NCI-H446 (cell line): ENCODE measurements around the gene SLC1A5.
"Not testable (repeated sequence)": the region's sequence is repeated elsewhere in the genome, so short reads cannot be mapped to it uniquely, and the experiment has no call there.

Experiments
- DNase-seq, 2 experiments: peaks; one replicate each; lab custom pipeline; 2025; lab: John Stamatoyannopoulos, UW

Gene SLC1A5

GRCh38 chr19:46798713-46799112, 10.3 kb upstream of the SLC1A5 start:
- DNase-seq, result no peak

DNA sequence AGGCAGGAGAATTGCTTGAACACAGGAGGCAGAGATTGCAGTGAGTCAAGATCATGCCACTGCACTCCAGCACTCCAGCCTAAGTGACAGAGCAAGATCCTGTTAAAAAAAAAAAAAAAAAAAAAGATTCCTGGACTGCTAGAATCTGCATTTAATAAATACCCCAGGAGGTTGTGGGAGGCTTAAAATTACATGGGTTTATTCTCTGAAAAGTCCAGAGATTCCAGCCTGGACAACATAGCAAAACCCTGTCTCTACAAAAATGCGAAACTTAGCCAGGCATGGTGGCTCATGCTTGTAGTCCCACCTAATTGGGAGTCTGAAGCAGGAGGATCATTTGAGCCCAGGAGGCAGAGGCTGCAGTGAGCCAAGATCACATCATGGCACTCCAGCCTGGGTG, 9.5 kb upstream of the SLC1A5 start:
- no peak for DNase-seq

GRCh38 chr19:46791944-46792343, 3.5 kb upstream of the SLC1A5 start:
- no peak for DNase-seq

GRCh38 chr19:46789371-46789770, 977 bp upstream of the SLC1A5 start:
- DNase-seq, result no peak

DNA sequence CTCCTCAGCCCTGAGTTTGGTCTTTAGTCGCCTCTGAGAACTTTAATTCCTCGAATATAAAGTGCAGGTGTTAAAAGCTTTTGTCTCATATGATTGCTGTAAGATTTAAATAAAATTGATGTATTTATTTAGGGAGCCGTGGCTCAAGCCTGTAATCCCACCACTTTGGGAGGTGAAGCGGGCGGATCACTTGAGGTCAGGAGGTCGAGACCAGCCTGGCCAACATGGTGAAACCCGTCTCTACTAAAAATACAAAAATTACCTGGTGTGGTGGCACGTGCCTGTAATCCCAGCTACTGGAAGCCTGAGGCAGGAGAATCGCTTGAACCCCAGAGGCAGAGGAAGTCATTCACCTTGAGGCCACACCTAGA, 559 bp upstream of the SLC1A5 start:
- no peak for DNase-seq

DNA sequence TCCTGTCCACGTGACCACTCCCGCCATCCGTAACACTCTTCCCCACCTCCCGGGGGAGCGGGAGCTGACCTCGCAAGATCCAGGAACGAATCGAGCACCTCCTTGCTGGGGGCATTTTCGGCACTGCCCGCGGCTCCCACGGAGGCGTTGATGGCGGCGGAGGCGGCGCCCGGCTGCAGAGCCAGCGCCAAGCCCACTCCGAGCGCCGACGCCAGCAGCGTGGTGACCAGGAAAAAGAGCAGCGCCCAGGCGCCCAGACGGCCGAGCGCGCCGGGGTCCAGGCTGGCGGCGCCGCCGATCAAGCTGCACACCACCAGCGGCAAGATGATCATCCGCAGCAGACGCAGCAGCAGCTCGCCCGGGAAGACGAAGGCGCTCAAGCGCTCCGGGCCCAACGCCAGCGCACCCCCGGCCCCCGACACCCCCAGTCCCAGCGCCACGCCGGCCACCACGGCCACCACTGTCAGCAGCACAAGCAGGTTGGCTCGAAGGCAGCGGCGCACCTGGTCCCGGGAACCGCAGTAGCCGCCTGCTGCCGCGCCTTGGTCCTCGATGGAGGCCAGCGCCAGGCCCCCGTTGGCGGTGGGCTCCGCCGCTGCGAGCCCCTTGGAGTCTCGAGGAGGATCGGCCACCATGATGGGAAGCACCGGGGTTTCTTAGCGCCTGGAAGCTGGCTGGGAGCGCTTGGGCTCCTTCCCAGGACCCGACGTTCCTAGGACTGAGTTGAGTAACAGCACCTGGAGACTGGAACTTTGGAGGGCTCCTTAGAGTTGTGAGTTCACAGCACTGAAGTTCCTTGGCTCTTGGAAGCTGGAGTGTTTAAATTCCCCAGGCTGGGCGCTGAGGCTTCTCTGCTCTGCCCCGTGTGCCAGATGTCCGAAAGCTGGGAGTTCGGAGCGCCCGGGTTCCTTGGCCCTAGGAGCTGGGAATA, 798 bp downstream of the SLC1A5 start:
- DNase-seq, result peak in 1 of 2 experiments; percentile 57

GRCh38 chr19:46787040-46787330, 1.4 kb downstream of the SLC1A5 start:
- no peak for DNase-seq

DNA sequence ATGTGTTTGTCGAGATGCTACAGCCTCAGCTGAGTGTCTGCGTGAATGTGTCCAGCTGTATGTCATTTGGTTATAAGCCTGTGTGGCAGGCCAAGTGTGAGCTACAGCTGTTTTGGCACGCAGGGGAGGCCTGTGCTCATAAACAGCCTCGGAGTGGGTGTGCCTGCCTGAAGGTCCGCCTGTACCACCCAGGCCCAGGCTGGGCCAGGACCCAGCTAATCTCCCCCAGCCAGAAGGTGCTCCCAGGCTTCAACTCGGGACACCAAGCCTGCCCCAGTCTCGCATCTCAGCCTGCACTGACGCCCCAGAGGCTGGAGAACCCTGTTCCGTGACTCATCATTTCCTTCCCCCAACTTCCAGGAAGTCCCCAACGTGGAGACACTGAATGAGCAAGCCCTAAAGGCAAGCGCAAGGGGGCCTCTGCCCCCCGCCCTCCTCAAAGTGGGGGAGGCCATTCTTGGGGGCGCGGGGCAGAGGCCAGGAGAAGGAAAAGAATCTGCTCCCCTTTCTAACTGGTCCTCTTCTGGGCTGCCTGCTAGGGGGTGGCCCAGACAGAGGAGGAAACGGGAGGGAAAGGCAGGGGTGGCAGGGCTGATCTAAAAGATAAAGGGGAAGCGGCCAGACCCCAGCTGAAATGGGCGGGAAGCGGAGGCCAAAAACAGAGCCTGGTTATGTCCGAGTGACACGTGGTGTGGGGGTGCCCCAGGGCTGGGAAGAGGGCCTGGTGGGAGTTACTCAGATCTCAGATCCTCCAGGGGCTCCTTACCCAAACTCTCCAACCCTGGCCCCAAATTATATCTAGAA, 2.0 kb downstream of the SLC1A5 start:
- peak; percentile 64 to 66 for DNase-seq

- no peak for DNase-seq
These were observed 2.5 kb downstream of the SLC1A5 start for GRCh38 chr19:46785980-46786235.

GRCh38 chr19:46785054-46785979, 3.1 kb downstream of the SLC1A5 start:
- no peak for DNase-seq

GRCh38 chr19:46784262-46785053, 3.9 kb downstream of the SLC1A5 start:
- peak; percentile 14 to 61 for DNase-seq

DNA sequence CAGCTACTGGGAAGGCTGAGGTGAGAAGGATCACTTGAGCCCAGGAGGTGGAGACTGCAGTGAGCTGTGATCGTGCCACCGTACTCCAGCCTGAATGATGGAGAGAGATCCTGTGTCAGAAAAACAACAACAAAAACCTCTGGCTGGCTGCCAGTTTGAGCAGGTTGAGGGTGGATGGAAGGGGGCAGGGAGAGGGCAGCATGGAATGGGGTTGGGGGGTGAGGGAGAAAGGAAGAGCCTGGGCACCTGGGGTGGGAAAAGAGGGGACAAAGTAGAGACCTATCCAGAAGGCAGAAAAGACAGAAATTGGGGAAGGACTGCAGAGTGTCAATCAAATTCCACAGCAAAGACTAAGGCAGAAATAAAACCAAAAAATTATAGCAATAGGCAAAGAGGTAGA, 4.7 kb downstream of the SLC1A5 start:
- peak in 1 of 2 experiments; percentile 29 for DNase-seq

- DNase-seq, result no peak
These were observed 5.9 kb downstream of the SLC1A5 start for GRCh38 chr19:46782355-46783019.

- DNase-seq, result not testable (repeated sequence)
These were observed 10.3 kb downstream of the SLC1A5 start for GRCh38 chr19:46777956-46778645.

- no peak for DNase-seq
These were observed 11.2 kb downstream of the SLC1A5 start for GRCh38 chr19:46776927-46777911.

DNA sequence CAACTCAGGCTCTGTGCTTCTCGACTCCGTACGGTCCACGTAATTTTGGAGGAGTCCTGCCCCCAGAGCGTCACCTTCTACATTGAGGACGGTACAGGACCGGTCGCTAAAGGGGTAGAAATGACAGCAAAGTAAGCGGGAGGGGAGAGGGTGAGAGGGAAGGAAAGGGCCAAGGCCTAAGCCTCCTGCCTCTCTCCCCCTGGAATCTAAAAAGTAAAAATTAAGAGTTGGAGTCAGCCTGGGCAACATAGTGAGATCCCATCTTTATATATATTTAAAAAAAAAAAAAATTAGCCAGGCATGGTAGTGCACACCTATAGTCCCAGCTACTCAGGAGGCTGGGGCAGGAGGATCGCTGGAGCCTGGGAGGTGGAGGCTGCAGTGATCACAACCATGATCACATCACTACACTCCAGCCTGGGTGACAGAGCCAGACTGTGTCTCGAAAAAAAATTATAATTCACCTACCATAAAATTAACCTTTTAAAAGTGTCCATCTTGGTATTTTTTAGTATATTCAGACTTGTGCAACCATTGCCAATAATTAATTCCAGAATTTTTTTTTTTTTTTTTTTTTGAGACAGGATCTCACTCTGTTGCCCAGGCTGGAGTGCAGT, 12.6 kb downstream of the SLC1A5 start:
- no peak for DNase-seq

DNA sequence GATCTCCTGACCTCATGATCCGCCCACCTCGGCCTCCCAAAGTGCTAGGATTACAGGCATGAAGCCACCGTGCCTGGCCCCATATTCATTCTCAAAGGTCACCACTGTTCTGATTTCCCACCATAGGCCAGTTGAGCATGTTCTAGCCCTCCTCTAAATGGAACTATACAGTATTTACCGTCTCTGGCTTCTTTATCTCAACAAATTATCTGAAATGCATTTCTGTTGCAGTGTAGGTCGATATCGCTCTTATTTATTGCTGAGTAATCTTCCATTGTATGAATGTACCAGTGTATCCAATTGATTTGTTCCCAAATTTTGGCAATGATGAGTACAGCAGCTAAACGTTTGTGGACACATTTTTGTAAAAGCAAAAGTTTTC, 15.4 kb downstream of the SLC1A5 start:
- no peak for DNase-seq

- DNase-seq, result no peak
These were observed 16.0 kb downstream of the SLC1A5 start for GRCh38 chr19:46772170-46773017.
